ENCODE measurements around the gene UBE2U.
"Not testable (repeated sequence)": the region's sequence is repeated elsewhere in the genome, so short reads cannot be mapped to it uniquely, and the experiment has no call there.

The UBE2U gene

DNA sequence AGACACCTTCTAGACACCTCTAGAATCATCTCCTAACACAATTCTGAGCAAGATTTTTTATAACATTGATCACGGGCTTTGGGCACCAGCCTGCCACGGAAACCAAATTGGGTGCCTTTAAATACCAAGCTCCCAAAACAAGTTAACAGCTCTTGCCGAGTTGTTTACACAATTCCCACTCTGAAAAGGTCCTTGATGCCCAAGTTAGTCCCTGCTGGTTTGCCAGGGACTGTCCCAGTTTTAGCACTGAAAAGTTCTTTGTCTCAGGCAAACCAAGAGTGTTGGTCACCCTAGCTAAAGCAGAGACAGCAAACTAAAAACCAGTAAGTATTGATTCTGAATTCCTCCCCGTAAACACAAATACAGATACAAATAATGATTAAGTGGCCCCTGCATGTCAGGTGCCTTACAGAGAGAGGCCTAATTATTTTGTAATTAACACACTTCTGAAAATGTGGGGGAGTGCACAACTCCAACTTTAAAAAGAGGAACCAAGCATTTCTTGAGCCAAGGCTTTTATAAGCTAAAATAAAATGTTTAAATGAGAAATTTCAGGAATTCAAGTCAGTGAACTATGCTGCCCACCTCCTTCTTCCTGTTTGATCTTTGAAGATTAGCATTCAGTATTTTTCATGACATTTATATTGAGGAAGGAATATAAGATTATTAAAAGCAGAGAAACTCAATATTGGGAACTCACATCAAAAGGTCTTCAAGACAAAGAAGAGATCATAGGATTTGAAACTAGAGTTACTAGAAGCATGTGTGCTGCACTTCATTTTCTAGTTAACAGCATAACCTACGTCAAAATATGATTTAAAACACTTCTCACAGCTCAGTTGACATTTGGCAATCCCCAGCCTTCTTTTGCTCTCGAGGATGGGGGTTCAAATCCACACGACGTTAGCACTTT is 9.0 kb upstream of the UBE2U start:
- no peak for DNase-seq (ENCODE audit: low spot score)

DNA sequence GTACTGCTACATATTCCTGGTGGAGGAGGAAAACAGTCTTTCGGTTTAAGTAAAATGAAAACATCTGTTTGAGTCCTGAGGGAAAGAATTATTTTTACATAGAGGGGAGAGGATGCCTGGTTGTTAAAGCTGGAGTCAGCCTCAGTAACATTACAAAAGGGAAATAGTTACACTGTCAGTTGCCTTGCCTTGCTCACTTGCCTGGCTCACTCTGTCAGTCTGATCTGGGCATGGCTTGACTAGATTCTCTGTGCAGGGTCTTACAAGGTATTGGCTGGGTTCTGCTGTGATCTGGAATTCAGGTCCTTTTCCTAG is 8.4 kb upstream of the UBE2U start:
- no peak for DNase-seq (ENCODE audit: low spot score)

DNA sequence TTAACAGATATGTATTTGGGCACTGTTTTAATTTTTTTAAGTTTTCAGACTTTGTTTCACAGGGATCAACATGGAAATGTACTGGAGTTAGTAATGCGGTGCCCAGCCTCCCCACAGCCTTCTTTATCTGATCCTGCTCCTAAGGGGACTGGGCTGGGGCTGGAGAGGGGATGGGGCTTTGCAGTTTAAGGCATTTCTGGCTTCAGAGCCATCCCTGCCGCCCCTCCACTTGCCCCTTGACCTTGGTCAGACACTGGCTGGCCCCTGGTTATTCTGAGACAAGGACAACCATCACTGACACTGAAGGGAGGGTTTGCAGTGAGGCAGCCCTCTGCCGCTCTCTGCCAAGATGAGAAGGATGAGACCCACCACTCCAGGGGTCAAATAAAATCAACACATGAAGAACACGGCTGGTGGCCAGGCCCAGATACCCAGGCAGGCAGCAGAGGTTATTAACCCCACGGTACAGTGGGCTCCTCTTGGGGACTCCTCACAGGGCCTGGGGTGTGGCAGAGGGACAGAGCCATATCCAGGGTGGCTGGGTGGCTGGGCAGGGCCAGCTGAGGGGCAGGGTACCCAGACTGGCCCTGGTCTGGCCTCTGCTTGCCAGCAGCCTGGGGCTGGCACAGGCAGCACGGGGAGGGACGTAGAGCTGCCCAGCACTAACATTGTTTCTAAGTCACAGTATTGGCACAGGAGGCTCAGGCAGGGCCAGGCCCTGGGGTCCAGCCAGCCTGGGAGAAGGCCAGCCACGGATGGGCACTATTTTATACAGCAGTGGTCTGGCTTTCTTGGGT is 7.2 kb upstream of the UBE2U start:
- DNase-seq (ENCODE audit: low spot score) = no peak

DNA sequence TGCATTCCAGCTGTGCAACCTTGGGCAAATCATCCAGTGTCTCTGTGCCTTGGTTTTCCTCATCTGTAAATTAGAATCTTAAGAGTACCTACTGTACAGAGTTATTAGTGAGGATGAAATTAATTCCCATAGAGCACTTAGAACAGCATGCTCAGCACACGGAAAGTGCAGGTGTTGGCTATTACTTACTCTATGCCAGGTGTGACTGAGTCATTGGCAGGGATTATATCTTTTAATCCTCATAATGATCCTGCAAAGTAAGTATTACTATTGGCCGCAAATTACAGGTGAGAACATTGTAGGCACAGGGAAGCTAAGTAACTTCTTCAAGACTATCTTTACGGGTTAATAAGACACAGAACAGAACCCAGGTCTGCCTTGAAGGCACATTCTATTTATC is 6.3 kb upstream of the UBE2U start:
- no peak for DNase-seq (ENCODE audit: low spot score)

DNA sequence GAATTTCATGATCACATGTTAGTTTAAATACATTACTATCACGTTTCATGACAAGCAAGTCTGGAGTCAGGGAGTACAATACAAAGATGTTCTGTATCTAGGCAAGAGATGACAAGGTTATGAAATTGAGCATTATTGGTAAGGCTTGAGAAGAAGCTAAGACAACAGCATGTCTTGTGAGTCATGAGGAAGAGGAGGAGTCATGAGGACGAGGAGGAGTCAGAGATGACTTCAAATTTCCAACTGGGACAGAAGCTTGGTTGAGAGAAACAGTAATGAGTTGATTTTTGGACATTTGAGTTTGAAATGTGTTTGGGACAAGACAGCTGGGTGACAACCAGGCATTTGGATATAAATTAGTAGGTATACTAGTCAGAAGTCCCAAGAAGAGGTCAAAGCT is 4.3 kb upstream of the UBE2U start:
- DNase-seq (ENCODE audit: low spot score) = peak; percentile 23

DNA sequence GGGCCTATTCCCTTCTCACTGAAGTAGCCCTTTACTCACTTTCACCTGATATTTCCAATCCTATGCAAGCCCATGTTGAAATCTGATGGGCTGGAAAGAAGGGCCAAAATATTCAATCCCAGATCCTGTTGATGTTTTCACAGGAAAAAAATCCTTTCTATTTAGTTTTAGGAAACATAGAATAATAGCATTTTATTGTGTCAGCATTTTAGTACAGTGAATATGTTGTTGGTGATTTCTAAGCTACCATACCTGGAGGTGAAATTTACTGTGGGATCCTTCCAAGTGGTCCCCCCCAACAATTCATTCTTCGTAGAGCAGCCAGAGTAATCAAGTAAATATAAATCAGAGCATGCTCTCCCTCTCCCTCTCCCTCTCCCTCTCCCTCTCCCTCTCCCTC is 3.4 kb upstream of the UBE2U start:
- DNase-seq (ENCODE audit: low spot score) = no peak

DNA sequence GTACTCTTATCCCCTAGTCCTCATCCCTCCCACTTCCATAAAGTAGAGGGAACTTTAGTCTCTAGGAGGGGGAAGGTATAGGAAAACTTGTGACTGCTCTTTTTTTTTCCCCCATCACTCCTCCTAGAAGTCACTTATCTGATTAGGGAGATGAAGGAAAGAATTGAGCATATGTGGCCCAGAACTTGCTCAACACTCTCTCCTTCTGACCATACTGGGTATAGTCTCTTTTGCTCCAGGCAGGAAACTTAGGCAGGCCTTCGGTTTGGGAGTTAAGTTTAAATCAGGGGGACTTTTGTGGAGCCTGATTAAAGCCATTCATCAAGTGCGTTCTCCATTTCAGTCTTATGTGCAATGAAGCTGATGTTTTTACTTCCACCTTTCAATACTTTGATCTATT is 5.8 kb downstream of the UBE2U start:
- no peak for DNase-seq (ENCODE audit: low spot score)

DNA sequence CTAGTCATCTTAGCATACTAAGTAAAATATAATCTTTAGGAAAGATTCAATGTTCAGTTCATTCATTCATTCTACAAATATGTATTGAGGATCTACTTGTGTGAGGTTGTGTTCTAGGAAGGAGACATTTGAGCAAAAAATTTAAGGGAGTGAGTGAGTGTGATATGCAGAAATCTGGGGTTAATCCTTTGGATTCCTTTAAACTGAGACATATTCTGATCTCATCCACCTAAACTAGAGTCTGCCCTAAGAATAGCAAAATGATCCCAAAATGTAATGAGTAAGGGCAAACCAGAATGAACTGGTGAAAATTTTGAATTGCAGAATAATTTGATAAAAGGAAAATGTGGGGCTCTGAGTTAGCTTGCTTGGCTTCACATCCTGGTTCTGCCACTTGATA is 8.6 kb downstream of the UBE2U start:
- peak; percentile 70 for DNase-seq (ENCODE audit: low spot score)

DNA sequence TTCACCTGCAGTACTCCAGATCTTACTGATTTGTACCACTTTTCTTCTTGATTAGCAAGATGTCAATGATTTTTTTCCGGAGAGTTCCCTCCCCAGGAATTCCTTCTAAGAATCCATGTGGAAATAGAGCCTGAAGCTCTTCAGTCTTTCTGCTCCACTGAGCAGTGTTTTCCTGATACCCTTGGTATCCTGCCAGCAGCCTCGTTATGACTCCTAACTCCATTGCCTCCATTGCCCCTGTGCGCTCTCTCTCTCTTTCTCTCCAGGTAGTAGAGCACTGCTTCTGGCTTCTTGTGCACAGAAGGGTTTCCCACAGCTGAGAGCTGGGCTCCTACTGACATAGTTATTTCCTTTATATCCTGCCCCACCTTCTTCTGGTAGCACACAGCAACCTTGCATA is 12.2 kb downstream of the UBE2U start:
- DNase-seq (ENCODE audit: low spot score) = no peak

DNA sequence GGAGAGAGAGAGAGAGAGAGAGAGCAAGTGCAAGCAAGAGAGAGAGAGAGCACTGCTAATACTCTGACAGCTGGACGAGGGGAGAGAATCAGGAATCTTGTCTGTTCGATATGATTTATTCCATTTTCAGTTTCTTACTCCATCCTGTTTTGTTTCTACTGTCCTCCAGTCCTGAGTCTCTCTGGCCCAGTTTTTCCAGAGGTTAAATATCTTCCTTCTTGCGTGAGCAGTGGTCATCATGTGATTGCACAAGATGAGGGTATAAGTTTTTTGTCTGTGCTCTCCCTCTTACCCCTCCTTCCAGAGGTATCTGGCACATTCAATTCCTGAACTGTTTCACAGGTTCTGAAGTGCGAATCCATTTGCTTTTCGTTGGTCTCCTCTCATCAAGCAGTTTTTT is 16.8 kb downstream of the UBE2U start:
- no peak for DNase-seq (ENCODE audit: low spot score)

DNA sequence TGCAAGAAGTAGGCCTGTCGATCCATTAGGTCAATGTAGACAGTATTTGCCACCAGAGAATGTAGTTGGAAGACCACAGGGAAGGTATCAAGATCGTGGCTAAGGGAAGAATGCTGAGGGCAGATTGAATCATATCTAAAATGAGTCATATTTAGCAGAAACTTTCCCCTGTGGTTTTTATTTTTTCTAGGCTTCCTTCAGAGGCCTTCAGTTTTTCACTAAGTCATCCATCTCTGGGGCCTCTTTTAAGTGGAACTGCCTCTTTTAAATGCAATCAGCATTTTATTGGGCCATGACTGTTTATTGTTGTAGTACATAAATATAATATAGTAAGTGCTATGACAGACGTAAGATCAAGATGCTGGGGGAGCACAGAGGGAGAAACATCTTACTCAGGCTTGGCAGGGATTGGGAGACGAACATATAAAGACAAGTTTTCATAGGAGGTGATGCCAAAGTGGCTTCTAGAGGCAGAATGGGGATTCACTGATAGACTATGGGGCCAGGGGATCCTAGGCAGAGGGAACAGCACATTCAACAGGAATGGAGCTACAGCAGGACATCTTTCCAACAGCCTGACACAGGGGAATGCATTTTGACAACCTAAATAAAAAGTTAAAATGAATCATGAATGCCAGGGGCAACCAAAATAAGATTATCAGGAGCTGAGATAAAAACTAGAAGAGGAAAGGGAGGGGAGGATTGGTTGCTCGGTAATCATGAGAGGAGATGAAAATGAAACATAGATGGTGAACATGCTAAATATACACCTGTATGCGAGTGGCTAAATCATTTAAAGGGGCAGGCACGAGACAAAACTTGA is 20.1 kb downstream of the UBE2U start:
- DNase-seq (ENCODE audit: low spot score) = peak; percentile 65

DNA sequence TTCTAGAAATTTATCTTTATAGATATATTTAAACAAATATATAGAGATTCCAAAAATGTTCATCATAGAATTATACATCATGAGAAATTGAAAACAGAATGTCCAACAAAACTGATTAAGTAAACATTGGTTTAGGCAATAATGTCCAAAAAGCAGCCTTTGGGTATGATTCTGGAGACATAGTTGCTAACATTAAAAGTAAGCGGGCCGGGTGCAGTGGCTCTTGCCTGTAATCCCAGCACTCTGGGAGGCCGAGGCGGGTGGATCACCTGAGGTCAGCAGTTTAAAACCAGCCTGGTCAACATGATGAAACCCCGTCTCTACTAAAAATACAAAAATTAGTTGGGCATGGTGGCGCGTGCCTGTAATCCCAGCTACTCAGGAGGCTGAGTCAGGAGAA is 20.8 kb downstream of the UBE2U start:
- DNase-seq (ENCODE audit: low spot score) = not testable (repeated sequence)

DNA sequence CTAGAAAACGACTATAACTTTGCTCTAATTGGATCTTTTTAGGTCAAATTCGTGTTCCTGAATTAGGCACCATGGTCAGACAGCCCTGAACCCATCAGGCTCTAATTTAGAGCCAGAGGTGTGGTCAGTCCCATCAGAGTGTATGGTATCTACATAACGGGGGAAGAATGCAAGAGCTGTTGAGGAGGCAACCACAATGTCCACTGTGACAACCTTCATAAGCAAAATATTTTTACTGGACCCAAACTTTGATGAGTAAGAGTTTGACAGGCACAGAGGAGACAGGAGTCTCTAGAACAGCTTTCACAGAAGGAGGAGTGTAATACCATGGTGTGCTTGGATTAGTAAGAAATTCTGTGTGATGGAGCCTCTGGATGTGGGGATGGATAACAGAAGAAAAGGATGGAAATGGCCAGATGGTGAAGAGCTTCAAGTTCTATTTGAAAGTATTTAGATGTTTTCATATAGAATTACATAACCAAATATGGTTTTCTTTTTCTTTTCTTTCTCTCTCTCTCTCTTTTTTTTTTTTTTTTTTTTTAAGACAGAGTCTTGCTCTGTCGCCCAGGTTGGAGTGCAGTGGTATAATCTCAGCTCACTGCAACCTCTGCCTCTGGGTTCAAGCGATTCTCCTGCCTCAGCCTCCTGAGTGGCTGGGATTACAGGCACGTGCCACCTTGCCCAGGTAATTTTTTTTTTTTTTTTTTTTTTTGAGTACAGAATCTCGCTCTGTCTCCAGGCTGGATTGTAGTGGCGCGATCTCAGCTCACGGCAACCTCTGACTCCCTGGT is 24.9 kb downstream of the UBE2U start:
- DNase-seq (ENCODE audit: low spot score) = no peak

DNA sequence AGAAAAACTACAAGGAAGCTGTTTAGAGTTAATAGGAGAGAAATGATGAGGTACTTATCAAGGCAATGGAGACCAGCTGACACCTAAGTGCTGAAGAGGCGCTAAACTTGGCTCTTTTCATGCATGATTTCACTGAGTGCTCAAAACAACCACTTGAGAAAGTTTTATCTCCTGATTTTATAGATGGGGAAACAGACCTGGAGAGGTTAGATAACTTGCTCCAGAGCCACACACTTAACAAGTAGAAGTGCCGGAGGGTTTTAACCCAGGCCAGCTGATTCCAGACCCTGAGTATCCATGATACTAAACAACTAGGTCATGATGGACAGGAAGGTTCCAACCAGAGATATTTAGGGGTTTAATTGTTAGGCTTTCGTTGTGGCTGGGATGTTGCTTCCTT is 25.9 kb downstream of the UBE2U start:
- DNase-seq (ENCODE audit: low spot score) = no peak

DNA sequence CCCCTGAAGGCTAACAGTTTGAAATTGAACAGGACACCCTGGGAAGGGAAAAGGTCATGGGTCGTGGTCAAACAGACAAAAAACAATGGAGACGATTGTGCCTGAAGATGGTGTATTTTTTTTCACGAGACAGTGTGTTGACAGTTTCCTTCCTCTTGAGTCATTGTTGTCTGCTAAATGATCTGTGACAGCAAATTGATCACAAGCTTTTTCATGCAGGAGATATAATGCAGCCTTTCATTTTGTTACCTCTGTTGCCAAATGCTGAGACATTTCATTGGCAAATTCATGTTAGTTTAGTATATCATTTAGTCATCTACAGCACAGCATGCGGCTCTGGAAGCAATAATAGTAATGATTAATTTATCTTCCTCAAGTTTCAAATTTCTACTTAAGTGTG is 27.7 kb downstream of the UBE2U start:
- no peak for DNase-seq (ENCODE audit: low spot score)

DNA sequence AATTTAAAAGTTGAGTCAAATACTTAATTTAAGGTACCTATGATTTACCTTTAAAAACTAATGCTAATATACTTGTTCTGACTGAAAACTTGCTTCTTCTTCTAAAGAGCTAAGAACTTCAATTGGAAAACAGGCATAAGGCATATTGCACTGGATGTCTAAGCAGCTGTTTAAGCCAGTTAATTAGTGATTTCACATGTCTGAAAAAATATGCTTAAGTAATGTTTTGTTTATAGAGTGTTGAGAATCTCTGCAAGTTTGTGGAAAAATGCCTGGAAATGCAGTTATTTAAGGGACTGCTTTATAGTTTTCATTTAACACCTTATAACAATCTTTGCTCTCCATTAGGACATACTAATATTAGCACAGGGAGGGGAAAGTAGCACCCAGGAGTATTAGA is 28.2 kb downstream of the UBE2U start:
- DNase-seq (ENCODE audit: low spot score) = no peak

DNA sequence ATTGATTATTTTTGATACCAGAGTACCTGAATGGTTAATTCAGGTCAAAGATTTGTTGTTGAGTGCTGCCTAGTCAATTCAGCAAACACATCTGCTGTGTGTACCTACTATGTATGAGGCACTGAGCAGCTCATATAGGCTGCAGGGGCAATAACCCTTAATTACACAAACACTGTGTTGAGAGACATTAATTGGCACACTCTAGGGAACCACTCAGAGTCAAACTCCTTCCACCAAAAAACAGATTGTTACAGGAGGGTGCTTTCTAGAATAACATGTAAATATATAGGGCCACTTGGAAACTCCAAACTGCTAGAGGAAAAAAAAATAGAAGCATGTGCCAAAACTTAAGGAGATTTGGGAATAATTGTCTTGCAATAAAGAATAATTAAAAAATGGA is 31.3 kb downstream of the UBE2U start:
- DNase-seq (ENCODE audit: low spot score) = no peak

DNA sequence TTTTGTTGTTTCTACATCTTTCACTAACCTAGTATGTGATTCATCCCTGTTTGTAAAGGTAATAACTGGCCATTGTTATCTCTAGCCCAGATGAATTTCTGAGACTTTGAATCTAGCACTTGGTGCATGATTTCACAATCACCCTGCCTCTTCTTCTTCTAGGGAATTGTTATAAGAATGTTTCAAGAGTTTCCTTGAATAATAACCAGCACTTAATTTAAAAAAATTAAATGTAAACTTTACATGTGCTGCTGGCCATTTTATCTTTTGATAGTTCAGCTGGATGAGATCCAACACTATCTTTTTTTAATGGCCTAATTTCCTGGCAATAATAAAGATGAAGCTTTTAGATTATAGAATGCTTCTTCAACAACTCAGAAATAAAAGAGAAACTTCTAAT is 31.8 kb downstream of the UBE2U start:
- no peak for DNase-seq (ENCODE audit: low spot score)

DNA sequence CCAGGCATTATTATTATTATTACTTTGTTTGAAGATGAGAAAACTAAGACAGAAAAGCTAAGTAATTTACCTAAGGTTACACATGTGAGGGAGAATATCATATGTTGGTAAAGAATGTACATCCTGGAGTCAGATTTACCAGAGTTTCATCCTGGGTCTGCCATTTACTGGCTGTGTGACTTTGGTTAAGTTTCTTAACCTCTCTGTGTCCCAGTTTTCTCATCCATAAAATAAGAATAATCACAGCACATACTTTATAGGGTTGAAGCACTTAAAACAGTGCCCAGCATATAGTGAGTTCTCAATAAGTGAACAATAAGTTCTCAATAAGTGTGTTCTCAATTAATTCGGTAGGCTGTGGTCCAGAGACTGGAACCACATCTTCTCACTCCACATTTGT is 32.5 kb downstream of the UBE2U start:
- no peak for DNase-seq (ENCODE audit: low spot score)

DNA sequence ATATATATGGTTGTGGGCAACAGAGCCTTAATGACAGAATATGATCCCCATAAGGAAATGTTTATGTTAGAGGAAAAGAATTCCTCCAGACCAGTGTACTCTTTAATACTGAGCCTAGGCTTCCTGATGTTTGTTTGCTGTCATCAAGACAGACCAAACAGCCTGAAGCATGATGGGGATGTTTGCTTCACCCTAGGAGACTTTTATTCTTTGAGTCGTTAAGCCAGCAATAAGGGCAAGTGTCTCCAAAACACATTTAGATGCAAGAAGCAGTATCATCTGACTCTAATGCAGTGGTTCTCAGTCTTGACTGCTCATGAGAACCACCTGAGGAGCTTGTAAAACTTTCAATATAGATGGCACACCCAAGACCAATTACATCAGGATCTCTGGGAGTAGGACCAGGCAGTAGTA is 33.1 kb downstream of the UBE2U start:
- no peak for DNase-seq (ENCODE audit: low spot score)

DNA sequence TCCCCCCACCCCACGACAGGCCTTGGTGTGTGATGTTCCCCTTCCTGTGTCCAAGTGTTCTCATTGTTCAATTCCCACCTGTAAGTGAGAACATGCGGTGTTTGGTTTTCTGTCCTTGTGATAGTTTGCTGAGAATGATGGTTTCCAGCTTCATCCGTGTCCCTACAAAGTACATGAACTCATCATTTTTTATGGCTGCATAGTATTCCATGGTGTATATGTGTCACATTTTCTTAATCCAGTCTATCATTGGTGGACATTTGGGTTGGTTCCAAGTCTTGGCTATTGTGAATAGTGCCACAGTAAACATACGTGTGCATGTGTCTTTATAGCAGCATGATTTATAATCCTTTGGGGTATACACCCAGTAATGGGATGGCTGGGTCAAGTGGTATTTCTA is 36.1 kb downstream of the UBE2U start:
- DNase-seq (ENCODE audit: low spot score) = not testable (repeated sequence)

DNA sequence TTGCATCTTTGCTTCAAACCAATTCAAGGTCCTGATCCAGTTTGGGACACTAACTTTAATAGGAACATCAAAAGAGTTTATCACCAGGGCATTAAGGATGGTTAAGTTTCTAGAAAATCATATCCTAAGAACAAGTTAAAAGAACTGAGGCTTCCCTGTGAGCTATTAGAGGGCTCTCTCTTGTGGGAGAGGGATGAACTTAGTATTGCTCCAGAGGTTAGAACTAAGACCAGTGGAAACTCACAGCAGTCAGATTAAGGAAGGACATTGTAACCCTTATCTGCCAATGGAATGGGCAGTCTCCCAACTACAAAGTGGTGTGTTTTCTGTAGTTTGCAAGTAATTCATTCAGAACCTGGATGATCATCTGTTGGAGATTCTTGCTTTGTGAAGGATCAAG is 36.8 kb downstream of the UBE2U start:
- no peak for DNase-seq (ENCODE audit: low spot score)
